HG02840 (cell line): ENCODE results near the gene HJURP.
"Not testable (repeated sequence)": the region's sequence is repeated elsewhere in the genome, so short reads cannot be mapped to it uniquely, and the experiment has no call there.

ENCODE experiments used
- ATAC-seq: cut with Tn5 transposase; IDR thresholded peaks from one replicate; pipeline ENCODE4 v1.9.1; 2021; ENCODE audit warnings: mild to moderate bottlenecking, moderate library complexity, moderate number of reproducible peaks; ENCODE audit not compliant: unreplicated experiment, low FRiP score

The HJURP gene

GRCh38 chr2:233854241-233854981 is at the start of gene HJURP:
TSS of gene HJURP (minus strand) at chr2:233854535. CDS start at chr2:233854500, 35 bp downstream.
- ATAC-seq: peak; percentile 93

GRCh38 chr2:233901884-233902283 is 47.5 kb upstream of the HJURP start:
- no peak for ATAC-seq

GRCh38 chr2:233901367-233901766 is 47.0 kb upstream of the HJURP start:
- no peak for ATAC-seq

GRCh38 chr2:233896253-233896652 is 41.9 kb upstream of the HJURP start:
- not testable (repeated sequence) for ATAC-seq

- ATAC-seq: no peak
Observed at GRCh38 chr2:233892793-233893192, 38.5 kb upstream of the HJURP start.

GRCh38 chr2:233882353-233882752 is 28.0 kb upstream of the HJURP start:
- ATAC-seq: no peak

- ATAC-seq: not testable (repeated sequence)
Observed at GRCh38 chr2:233872125-233872524, 17.8 kb upstream of the HJURP start.

- ATAC-seq: no peak
Observed at GRCh38 chr2:233871432-233871831, 17.1 kb upstream of the HJURP start.

GRCh38 chr2:233867993-233868532 is 13.7 kb upstream of the HJURP start, which contains the start of gene MSL3B:
TSS of gene MSL3B (minus strand) at chr2:233868386.
- no peak for ATAC-seq

GRCh38 chr2:233866479-233866878 is 12.1 kb upstream of the HJURP start:
- no peak for ATAC-seq

- ATAC-seq: no peak
Observed at GRCh38 chr2:233865838-233866237, 11.5 kb upstream of the HJURP start.

- ATAC-seq: no peak
Observed at GRCh38 chr2:233862261-233862768, 8.0 kb upstream of the HJURP start.

- no peak for ATAC-seq
Observed at GRCh38 chr2:233858331-233858730, 4.0 kb upstream of the HJURP start.

GRCh38 chr2:233857511-233858141 is 3.3 kb upstream of the HJURP start:
- ATAC-seq: no peak

GRCh38 chr2:233856184-233856583 is 1.8 kb upstream of the HJURP start:
- ATAC-seq: no peak

GRCh38 chr2:233855345-233855744 is 1.0 kb upstream of the HJURP start:
- ATAC-seq: no peak

GRCh38 chr2:233853883-233854240 is 473 bp downstream of the HJURP start:
- peak; percentile 2 for ATAC-seq

GRCh38 chr2:233853353-233853752 is 982 bp downstream of the HJURP start:
- ATAC-seq: no peak

GRCh38 chr2:233852056-233852455 is 2.3 kb downstream of the HJURP start:
- no peak for ATAC-seq

GRCh38 chr2:233851169-233851568 is 3.2 kb downstream of the HJURP start:
- ATAC-seq: no peak

- no peak for ATAC-seq
Observed at GRCh38 chr2:233850745-233851144, 3.6 kb downstream of the HJURP start.
